ENCODE data around the gene CHRNA9.

GRCh38 chr4:40401096-40401495 lies 66.0 kb downstream of the CHRNA9 start:
- TF ChIP-seq CTCF (IDR thresholded peaks at IDR 0.05), result no peak
- no peak for TF ChIP-seq POLR2A (IDR thresholded peaks at IDR 0.05)
